ENCODE measurements around the gene PTCRA.
A peak's percentile ranks its signal among the peaks of the same experiment; 100 is the strongest.
"Not testable (repeated sequence)": the region's sequence is repeated elsewhere in the genome, so short reads cannot be mapped to it uniquely, and the experiment has no call there.

Gene PTCRA

GRCh38 chr6:42941356-42941755 is 25.5 kb downstream of the PTCRA start:
- not testable (repeated sequence) for DNase-seq (ENCODE audit: low spot score)

- DNase-seq (ENCODE audit: low spot score): no peak
Measured at GRCh38 chr6:42942444-42942843, 26.6 kb downstream of the PTCRA start.

DNA sequence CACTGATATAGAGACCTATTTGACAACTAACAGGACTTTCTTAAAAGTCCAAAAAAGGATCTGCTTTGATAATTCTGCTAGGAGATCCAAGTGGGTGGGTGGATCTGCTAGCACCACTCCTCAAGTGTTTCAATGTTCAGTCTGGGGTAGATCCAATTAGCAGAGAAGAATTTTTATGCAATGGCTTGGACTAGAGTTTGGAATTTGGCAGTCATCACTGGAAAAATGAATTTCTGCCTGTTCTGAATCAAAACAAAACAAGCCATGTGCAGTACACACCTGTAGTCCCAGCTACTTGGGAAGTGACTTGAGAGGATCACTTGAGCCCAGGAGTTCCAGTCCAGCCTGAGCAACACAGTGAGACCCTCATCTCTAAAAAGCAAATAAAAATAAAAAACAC is 32.1 kb downstream of the PTCRA start:
- no peak for DNase-seq (ENCODE audit: low spot score)

DNA sequence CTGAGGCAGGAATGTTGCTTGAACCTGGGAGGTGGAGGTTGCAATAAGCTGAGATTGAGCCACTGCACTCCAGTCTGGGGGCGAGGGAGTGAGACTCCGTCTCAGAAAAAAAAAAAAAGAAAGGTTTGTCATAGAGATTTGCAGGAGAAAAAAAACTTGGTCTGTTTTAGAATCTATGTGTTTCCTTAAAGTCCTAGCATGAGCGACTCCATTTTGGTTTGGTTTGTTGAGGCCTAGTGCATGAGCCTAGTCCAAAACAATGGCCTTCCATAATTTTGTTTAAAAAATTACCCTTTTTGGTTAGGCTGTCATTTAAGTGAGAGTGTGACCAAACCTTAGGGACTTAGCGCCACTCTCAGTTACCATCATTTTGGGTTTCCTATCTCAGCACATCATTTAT is 36.5 kb downstream of the PTCRA start:
- no peak for DNase-seq (ENCODE audit: low spot score)

- not testable (repeated sequence) for DNase-seq (ENCODE audit: low spot score)
Measured at GRCh38 chr6:42954405-42954804, 38.6 kb downstream of the PTCRA start.

- no peak for DNase-seq (ENCODE audit: low spot score)
Measured at GRCh38 chr6:42958125-42958524, 42.3 kb downstream of the PTCRA start.

DNA sequence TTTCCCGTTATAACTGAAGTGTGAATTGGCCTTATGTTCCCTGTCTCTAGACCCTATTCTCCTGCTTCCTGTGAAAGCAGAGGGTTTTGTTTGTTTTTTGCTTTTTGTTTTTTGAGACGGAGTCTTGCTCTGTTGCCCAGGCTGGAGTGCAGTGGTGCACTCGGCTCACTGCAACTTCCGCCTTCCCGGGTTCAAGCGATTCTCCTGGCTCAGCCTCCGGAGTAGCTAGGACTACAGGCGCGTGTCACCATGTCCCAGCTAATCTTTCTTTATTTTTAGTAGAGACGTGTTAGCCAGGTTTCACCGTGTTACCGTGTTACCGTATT is 44.0 kb downstream of the PTCRA start:
- DNase-seq (ENCODE audit: low spot score): no peak

DNA sequence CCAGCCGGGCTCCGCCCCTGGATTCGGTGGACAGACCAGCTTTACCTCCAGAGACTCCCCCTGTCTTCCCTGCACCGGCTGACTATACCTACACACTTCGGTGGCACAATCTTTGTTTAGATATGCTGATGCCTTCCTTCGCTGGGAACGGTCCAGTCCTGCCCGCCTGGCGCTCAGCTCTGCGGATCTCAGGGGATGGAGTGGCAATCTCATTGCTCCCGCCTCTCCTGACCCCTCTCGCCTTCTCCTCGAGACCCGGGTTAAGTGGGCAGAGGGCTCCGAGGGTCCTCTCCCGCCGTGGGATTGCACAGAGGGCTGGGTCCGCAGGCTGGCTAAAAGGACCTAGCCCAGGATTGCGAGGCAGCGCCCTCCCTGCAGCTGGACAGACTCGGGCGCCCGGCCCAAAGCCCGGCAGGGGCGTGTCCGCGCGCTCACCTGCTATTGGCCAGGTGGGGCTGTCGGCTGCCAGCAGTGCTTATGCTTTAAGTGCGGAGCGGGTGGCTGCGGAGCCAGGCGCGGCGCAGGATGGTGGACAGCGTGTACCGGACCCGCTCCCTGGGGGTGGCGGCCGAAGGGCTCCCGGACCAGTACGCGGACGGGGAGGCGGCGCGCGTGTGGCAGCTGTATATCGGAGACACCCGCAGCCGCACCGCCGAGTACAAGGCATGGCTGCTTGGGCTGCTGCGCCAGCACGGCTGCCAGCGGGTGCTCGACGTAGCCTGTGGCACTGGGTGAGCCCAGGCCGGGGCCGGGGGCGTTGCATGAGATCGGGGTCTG is 44.6 kb downstream of the PTCRA start, which contains the start of gene GNMT:
TSS of gene GNMT (plus strand) at position 512 of the 777 bp plus-strand sequence. CDS start at position 526, 14 bp downstream.
- peak; percentile 58 for DNase-seq (ENCODE audit: low spot score)

- no peak for DNase-seq (ENCODE audit: low spot score)
Measured at GRCh38 chr6:42961020-42961470, 45.2 kb downstream of the PTCRA start.

GRCh38 chr6:42962096-42962495 is 46.2 kb downstream of the PTCRA start:
- DNase-seq (ENCODE audit: low spot score): no peak

DNA sequence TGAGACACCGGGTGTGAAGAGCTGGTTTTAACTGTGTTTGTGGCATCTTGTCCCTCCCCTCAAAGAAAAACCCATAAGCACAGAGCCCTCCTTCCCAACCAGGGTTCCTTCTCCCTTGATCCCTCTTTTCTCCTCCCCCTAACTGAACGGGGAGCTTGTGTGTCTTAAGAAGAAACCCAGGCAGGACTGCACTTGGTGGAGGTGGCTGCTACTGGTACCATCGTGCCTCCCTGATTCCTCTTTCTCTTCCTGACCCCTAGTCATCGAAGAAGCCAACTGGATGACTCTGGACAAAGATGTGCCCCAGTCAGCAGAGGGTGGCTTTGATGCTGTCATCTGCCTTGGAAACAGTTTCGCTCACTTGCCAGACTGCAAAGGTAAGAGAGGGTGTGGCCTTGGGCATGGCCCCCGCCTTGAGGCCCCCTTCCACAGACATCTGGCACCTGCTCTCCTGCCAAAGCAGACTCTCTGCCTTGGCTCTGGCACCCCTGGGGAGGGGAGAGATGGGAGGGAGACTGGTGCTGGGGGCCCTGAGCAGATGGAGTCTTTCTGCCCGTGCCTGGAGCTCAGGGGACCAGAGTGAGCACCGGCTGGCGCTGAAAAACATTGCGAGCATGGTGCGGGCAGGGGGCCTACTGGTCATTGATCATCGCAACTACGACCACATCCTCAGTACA is 46.8 kb downstream of the PTCRA start:
- DNase-seq (ENCODE audit: low spot score): no peak

- no peak for DNase-seq (ENCODE audit: low spot score)
Measured at GRCh38 chr6:42963179-42963854, 47.5 kb downstream of the PTCRA start.

- no peak for DNase-seq (ENCODE audit: low spot score)
Measured at GRCh38 chr6:42963855-42964605, 48.2 kb downstream of the PTCRA start.

DNA sequence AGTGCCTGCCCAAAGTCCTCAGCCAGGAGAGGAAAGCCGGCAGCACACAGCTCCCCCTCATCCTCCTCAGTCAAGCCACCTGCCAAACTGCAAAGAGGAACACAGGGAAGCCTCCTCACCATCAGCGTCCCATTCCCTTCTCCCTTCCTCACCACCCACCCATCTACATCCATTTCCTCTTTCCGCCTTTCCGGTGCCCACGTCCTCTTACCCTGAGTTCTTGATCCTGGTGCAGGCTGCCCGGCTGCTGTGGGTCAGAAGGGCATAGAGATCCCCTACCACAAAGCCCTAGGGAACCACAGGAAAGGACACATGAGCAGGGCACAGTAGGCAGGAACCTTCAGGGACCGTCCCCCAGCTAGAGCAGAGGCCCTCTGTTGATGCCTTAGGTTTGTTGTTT is 50.7 kb downstream of the PTCRA start:
- no peak for DNase-seq (ENCODE audit: low spot score)

DNA sequence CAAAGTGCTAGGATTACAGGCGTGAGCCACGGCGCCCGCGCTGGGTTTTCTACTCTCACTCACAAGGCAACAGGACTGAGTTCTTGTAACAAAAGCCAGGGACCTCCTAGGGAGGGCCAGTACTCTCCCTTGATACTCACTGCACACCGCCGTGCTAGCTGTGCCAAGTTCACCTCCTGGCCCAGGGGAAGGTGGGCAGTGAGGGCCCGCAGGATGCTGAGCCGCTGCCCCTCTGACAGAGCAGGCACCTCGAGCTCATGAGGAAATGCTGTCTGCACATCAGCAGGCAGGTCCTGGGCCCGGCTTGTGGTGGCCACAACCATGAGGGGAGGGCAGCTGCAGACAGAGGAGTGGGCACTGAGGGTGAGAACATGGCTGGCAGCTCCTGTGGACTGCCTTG is 51.4 kb downstream of the PTCRA start:
- DNase-seq (ENCODE audit: low spot score): no peak

DNA sequence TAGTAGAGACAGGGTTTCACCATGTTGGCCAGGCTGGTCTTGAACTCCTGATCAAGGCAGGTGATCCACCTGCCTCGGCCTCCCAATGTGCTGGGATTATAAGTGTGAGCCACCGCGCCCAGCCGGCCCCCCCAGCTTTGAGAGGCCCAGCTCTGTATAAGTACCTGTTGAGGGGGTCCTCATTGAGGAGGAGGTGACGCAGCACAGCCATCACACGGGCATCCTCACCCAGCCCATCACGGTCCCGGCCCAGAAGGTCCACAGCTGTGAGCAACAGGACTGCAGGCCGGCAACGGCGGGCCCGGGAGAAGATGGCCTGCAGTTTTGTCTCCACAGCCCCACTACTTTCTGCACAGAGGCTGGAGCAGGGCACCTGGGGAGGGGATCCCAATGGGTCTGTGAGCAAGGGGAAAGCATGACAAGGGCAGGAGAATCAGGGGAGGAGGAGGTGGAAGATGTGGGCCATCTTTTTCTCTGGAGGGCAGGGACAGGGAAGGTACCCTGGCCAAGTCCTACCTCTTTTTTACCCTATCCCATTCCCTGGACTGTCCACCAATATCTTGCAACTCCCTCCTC is 52.4 kb downstream of the PTCRA start:
- DNase-seq (ENCODE audit: low spot score): no peak

GRCh38 chr6:42968783-42969182 is 52.9 kb downstream of the PTCRA start:
- no peak for DNase-seq (ENCODE audit: low spot score)

GRCh38 chr6:42969431-42969830 is 53.6 kb downstream of the PTCRA start:
- no peak for DNase-seq (ENCODE audit: low spot score)

- no peak for DNase-seq (ENCODE audit: low spot score)
Measured at GRCh38 chr6:42969934-42970333, 54.1 kb downstream of the PTCRA start.

GRCh38 chr6:42970871-42971612 is 55.2 kb downstream of the PTCRA start:
- DNase-seq (ENCODE audit: low spot score): no peak

DNA sequence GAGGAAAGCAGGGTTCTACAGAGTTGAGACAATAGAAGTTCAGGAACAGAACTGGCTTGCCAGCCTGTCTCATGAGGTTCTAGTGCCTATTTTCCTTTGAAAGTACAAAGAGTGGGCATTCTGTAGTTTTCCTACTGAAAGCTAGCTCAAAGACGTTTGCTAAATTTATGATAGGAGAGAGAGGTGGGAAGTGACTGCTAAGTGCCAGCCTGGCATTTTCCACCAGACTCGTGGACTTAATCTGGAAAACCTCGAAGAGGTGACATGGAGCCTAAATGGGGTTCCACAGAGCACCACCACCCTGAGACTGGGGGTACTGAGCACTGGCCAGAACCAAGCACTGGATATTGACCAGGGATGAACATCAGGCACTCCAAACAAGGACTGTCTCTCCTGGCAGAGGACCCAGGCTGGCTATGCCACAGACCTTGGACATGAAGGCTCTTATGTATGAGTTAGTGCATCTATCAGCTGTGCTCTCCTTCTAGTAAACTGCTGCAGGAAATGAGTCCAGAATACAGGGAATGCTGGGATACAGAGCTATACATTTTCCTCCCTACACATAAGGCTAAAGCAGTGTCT is 56.0 kb downstream of the PTCRA start:
- DNase-seq (ENCODE audit: low spot score): no peak

All from SW480 (cell line).